ENCODE data around the gene PDZRN4.

DNA sequence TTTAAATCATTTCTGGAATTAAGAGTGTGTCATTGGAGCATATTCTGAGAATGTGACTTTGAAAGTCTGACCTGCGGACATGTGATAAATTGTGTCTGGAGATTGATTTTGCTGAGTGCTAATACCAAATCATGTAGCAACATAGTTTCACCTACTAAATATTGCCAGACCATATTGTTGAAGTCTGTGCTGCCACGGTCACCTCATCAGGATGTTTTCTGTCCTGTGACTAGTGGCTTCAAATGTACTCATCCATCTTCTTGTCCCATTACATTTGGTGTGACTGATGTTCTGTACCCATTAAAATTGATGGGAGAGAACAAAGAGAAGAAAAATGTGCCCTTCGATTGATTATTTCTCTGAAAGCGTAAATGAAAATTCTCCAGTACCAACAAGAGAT, 265.3 kb downstream of the PDZRN4 start:
- TF ChIP-seq POLR2A (IDR thresholded peaks at IDR 0.05): no peak
- TF ChIP-seq, protein P1, sequence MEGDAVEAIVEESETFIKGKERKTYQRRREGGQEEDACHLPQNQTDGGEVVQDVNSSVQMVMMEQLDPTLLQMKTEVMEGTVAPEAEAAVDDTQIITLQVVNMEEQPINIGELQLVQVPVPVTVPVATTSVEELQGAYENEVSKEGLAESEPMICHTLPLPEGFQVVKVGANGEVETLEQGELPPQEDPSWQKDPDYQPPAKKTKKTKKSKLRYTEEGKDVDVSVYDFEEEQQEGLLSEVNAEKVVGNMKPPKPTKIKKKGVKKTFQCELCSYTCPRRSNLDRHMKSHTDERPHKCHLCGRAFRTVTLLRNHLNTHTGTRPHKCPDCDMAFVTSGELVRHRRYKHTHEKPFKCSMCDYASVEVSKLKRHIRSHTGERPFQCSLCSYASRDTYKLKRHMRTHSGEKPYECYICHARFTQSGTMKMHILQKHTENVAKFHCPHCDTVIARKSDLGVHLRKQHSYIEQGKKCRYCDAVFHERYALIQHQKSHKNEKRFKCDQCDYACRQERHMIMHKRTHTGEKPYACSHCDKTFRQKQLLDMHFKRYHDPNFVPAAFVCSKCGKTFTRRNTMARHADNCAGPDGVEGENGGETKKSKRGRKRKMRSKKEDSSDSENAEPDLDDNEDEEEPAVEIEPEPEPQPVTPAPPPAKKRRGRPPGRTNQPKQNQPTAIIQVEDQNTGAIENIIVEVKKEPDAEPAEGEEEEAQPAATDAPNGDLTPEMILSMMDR (IDR thresholded peaks at IDR 0.05): no peak

Measured in ovary (tissue), 3 donors.